AG04450 (cell line): ENCODE results near the gene CATSPERZ. TPM values are rescaled to one million over a fixed set of nuclear protein-coding genes. Genes with fewer than 3 reads are reported as not detected.

Experiments
- CTCF ChIA-PET: fragments of 300-600, 350-600 bp; formaldehyde crosslinking; extraction: SDS; loops from one replicate; lab custom pipeline; 2022; ENCODE audit warnings: antibody characterized with exemption, inconsistent platforms; lab: Charles Lee
- POLR2A ChIA-PET: fragments of 350-600 bp; formaldehyde crosslinking; extraction: SDS; loops from one replicate; lab custom pipeline; 2021; ENCODE audit warnings: antibody characterized with exemption, inconsistent platforms; lab: Yijun Ruan, JAX
- DNase-seq: peaks from one replicate; pipeline ENCODE4 v3.0.0-alpha.2; 2011; ENCODE audit warnings: low read depth, low spot score
- H3K27ac ChIP-seq: one replicate; pipeline ENCODE4 v1.5.1; 2012; ENCODE audit warnings: low read depth, low read length, control low read depth
- H3K27me3 ChIP-seq: one replicate; pipeline ENCODE4 v1.6.0; 2012; ENCODE audit warnings: low read length; ENCODE audit not compliant: control insufficient read depth, insufficient read depth
- H3K4me3 ChIP-seq: 2 replicates; pipeline ENCODE4 v1.5.1; 2011; ENCODE audit warnings: mild to moderate bottlenecking, low read depth, low read length, control low read depth
- H3K9me3 ChIP-seq: 2 replicates; pipeline ENCODE4 v1.5.1; 2012; ENCODE audit warnings: low read length; ENCODE audit not compliant: control insufficient read depth, insufficient read depth
- CTCF ChIP-seq: IDR thresholded peaks from 2 replicates; pipeline ENCODE4 v1.5.1; 2011; ENCODE audit warnings: low read depth, low read length, control low read depth, inconsistent platforms
- polyA plus RNA-seq: library from polyadenylated mRNA; depleted of rRNA; stranded (reverse); fragments of >200 nt; gene quantifications from 2 replicates; pipeline ENCODE4 v1.2.3, GENCODE V29; 2011

CATSPERZ gene
- polyA plus RNA-seq, 1 experiment, result not detected

GRCh38 chr11:64255135-64256128 lies 44.7 kb upstream of the CATSPERZ start:
- TF ChIP-seq CTCF, result no peak
- Histone ChIP-seq H3K27ac (no peak overlapping the region), H3K4me3 (no peak overlapping the region), H3K27me3 (no peaks in the 10 kb centered on the region), H3K9me3 (no peaks in the 10 kb centered on the region)
- DNase-seq, result no peak
- ChIA-PET CTCF (no interaction called here), POLR2A (interaction anchor here (1.4 kb wide), 1 partner anchor 10 kb away, joined by 9 read pairs; no protein-coding TSS in a partner anchor)

GRCh38 chr11:64256300-64256699 lies 43.9 kb upstream of the CATSPERZ start:
- no peak overlapping the region for H3K4me3 ChIP-seq
- no peaks in the 10 kb centered on the region for H3K27me3 ChIP-seq
- H3K27ac ChIP-seq, result no peak overlapping the region
- POLR2A ChIA-PET, result interaction anchor here (1.4 kb wide), 1 partner anchor 11 kb away, joined by 9 read pairs; no protein-coding TSS in a partner anchor
- CTCF ChIA-PET, result no interaction called here
- no peak for DNase-seq
- no peak for TF ChIP-seq CTCF
- H3K9me3 ChIP-seq, result no peaks in the 10 kb centered on the region

GRCh38 chr11:64258356-64258755 lies 41.8 kb upstream of the CATSPERZ start:
- TF ChIP-seq CTCF, result no peak
- Histone ChIP-seq H3K9me3 (no peaks in the 10 kb centered on the region; the same call in 1 of the 2 replicates), H3K27ac (no peak overlapping the region), H3K4me3 (no peak overlapping the region), H3K27me3 (no peaks in the 10 kb centered on the region)
- CTCF ChIA-PET, result no interaction called here
- DNase-seq, result no peak
- POLR2A ChIA-PET, result interaction anchor here (0.7 to 1.2 kb wide), 2 partner anchors 10 to 77 kb away, joined by 3 to 5 read pairs; no protein-coding TSS in a partner anchor

GRCh38 chr11:64258946-64259532 lies 41.1 kb upstream of the CATSPERZ start:
- ChIA-PET POLR2A (interaction anchor here (0.7 to 1.2 kb wide), 2 partner anchors 10 to 78 kb away, joined by 3 to 5 read pairs; no protein-coding TSS in a partner anchor), CTCF (no interaction called here)
- H3K27me3 ChIP-seq, result no peaks in the 10 kb centered on the region
- no peaks in the 10 kb centered on the region; the same call in 1 of the 2 replicates for H3K9me3 ChIP-seq
- H3K27ac ChIP-seq, result no peak overlapping the region
- DNase-seq, result no peak
- no peak for TF ChIP-seq CTCF
- no peak overlapping the region for H3K4me3 ChIP-seq
